KOPT-K1 (cell line): ENCODE results near the gene SLC11A1.

Source experiments
- H3K27ac ChIP-seq: fragments of 200-600 bp; sonication (generic); 2 replicates; pipeline ENCODE4 v1.5.1; 2016; ENCODE audit warnings: antibody characterized with exemption, mild to moderate bottlenecking, low read depth, low read length; ENCODE audit not compliant: poor library complexity, severe bottlenecking
- H3K36me3 ChIP-seq: fragments of 200-600 bp; sonication (generic); 2 replicates; pipeline ENCODE4 v1.5.1; 2017; ENCODE audit warnings: antibody characterized with exemption, mild to moderate bottlenecking, low read length, moderate library complexity; ENCODE audit not compliant: insufficient read depth
- H3K9me3 ChIP-seq: fragments of 200-600 bp; sonication (generic); 2 replicates; pipeline ENCODE4 v1.5.1; 2017; ENCODE audit warnings: antibody characterized with exemption, low read length, mild to moderate bottlenecking; ENCODE audit not compliant: insufficient read depth, poor library complexity, severe bottlenecking

Gene SLC11A1

DNA sequence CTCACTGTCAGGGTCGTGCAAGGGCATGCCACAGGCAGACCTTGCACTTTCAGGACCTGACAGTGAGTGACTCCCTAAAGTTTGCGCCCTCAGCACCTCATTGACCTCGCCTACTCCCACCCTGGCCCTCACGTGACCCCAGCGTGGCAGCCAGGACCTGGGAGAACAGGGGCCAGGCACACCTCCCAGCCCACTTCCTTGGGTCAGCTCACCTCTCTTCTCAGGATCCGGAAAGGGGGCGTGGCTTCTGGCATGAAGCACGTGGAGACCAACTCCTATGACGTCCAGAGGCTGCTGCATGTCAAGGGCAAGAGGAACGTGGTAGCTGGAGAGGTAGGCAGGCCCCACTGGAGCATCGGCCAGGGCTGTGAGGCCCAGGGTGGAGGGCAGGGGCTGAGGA, 45.7 kb downstream of the SLC11A1 start:
- Histone ChIP-seq H3K27ac (no peak overlapping the region), H3K9me3 (no peaks in the 10 kb centered on the region), H3K36me3 (no peaks in the 10 kb centered on the region)

DNA sequence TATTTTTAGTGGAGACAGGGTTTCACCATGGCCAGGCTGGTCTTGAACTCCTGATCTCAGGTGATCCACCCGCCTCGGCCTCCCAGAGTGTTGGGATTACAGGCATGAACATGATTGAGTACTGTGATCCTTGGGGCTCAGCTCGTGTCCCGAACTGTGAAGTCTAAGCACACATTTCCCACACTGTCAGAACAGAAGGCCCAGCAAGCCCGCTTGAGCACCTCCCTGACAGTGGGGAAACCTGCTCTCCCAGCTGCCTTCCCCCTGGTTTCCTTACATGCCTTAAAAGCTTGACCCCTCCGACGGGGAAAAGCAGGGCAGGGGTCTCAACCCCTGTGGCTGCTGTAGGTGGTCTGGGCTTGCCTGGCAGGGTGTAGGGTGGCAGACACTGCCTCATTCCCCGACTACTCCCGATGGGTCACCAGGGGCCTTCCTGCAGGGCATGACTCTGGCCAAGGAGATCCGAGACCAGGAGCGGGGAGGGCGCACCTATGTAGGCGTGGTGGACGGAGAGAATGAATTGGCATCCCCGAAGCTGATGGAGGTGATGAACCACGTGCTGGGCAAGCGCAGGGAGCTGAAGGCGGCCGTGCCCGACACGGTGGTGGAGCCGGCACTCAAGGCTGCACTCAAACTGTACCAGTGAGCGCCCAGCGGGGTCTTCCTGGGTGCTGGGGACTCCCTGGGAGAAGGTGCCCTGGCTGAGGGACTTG, 46.9 kb downstream of the SLC11A1 start:
- H3K36me3 ChIP-seq, result no peaks in the 10 kb centered on the region
- no peak overlapping the region for H3K27ac ChIP-seq
- H3K9me3 ChIP-seq, result no peaks in the 10 kb centered on the region

DNA sequence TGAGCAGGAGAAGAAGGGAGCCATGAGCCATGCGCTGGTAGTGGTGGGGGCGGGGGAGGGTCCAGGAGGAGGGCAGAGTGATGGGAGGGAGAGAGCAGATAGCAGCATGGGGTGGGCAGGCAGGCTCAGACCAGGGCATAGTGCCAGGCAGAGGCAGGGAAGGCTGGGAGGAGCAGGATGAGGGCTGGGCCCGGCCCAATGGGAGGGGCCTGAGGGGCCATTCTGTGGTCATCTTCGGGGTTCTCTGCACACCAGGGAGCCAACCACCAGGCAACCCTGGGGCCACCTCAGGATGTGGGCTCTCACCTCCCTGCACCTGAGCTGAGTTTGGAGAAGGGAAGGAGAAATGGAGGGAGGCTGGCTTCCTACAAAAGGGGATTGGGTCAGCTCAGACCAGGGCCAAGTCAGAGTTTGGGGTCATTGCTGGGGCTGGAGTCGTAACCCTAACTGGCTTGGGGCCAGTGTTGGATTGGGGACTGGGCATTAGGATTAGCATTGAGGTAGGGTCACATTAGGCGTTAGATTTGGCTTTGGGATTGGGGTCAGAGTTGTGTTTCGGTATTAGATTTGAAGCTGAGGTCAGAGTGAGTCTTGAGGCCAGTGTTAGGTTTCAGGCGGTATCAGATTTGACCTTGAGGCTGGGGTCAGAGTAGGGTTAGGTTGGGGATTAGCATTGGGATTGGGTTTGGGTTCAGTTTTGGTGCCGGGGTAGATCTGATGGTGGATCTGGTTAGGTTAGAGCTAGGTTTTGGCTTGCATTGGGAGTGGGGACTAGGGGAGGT, 48.0 kb downstream of the SLC11A1 start:
- H3K36me3 ChIP-seq, result no peaks in the 10 kb centered on the region
- no peaks in the 10 kb centered on the region for H3K9me3 ChIP-seq

DNA sequence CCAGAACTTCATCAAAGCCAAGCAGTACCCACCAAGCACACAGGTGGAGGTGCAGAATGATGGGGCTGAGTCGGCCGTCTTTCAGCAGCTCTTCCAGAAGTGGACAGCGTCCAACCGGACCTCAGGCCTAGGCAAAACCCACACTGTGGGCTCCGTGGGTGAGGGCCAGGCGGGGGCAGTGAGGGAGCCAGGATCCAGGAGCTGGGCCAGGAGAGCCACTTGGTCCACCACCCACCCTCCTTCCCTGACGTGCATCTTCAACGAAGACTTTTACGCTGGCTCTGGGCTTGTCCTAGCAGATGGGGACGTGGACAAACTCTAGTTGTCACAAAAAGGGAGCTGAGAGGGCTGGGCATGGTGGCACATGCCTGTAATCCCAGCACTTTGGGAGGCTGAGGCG, 48.6 kb downstream of the SLC11A1 start:
- no peaks in the 10 kb centered on the region for H3K36me3 ChIP-seq
- no peaks in the 10 kb centered on the region for H3K9me3 ChIP-seq
- no peak overlapping the region for H3K27ac ChIP-seq

More for the DNA sequence above, 48.0 kb downstream of the SLC11A1 start:
- H3K27ac ChIP-seq, result no peak overlapping the region

DNA sequence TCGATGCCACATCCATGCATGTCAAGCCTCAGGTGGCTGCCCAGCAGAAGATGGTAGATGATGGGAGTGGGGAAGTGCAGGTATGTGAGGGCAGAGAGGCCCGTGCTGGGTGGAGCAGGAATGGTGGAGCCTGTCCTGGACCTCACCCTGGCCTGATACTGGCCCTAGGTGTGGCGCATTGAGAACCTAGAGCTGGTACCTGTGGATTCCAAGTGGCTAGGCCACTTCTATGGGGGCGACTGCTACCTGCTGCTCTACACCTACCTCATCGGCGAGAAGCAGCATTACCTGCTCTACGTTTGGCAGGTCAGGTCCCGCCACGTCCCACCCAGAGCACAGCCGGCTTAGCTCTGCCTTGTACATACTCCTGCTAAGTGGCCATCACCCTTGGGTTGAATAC, 49.8 kb downstream of the SLC11A1 start:
- Histone ChIP-seq H3K27ac (no peak overlapping the region), H3K9me3 (no peaks in the 10 kb centered on the region), H3K36me3 (no peaks in the 10 kb centered on the region)

DNA sequence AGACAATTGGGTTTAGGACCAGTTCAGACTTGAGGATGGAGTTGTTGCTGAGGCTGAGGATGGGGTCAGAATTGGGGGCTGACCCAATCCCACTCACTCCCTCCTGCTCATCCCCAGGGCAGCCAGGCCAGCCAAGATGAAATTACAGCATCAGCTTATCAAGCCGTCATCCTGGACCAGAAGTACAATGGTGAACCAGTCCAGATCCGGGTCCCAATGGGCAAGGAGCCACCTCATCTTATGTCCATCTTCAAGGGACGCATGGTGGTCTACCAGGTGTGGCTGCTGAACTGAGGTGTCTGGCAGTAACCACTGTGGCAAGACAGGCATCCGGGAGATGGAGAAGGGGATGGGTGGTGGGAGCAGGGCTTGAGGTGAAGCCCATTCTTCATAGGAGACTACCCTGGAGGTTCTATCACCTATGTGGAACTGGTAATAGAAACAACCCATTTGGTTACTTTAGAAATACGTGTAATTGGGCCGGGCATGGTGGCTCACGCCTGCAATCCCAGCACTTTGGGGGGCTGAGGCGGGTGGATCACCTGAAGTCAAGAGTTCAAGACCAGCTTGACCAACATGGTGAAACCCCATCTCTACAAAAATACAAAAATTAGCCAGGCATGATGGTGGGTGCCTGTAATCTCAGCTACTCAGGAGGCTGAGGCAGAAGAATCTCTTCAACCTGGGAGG, 50.7 kb downstream of the SLC11A1 start:
- Histone ChIP-seq H3K36me3 (no peaks in the 10 kb centered on the region), H3K27ac (no peak overlapping the region), H3K9me3 (no peaks in the 10 kb centered on the region)

DNA sequence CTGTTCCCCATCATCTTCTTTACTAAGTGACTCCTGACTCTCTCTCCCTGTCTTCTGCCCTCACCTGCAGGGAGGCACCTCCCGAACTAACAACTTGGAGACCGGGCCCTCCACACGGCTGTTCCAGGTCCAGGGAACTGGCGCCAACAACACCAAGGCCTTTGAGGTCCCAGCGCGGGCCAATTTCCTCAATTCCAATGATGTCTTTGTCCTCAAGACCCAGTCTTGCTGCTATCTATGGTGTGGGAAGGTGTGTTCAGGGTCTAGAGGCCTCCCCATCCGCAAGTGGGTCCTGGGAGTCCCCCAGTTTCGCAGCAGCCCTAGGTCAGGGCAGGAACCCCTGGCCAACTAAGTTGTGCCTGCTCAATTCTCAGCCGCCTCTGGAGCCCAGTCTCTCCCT, 52.4 kb downstream of the SLC11A1 start:
- Histone ChIP-seq H3K9me3 (no peaks in the 10 kb centered on the region), H3K36me3 (no peaks in the 10 kb centered on the region), H3K27ac (no peak overlapping the region)

DNA sequence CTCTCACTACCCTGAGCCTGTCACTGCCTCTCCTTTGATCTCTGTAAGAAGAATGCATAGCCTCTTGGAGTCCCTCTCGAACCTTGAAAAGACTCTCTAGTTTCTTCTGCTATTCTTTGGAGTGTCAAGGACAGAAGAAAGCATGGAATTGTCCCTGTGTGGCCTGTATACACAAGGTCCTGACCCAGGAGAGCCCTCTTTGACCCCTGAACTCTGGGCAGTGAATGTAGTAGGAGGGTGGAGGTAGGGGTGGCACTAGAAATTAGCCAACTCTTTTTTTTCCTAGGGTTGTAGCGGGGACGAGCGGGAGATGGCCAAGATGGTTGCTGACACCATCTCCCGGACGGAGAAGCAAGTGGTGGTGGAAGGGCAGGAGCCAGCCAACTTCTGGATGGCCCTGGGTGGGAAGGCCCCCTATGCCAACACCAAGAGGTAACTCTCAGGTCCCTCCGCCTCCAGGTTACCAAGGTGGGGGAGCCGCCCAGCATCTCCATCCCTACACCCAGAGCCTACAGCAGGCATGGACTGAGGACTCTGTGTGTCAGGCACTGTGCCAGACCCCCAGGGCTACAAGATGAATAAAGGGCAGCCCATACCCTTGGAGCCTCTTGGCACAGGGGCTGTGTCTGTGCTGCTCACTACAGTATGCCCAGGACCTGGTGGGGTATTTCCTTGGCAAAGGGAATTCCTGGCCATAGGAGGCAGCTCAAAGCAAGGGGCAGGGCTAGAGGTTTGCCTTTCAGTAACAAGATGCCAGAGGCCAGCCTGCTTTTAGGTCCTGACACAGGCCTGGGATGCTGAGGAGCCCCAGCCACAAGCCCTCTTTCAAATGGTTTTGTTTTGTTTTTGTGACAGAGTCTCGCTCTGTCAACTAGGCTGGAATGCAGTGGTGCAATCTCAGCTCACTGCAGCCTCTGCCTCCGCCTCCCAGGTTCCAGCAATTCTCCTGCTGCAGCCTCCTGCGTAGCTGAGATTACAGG, 53.2 kb downstream of the SLC11A1 start:
- Histone ChIP-seq H3K9me3 (no peaks in the 10 kb centered on the region), H3K36me3 (no peaks in the 10 kb centered on the region), H3K27ac (no peak overlapping the region)

DNA sequence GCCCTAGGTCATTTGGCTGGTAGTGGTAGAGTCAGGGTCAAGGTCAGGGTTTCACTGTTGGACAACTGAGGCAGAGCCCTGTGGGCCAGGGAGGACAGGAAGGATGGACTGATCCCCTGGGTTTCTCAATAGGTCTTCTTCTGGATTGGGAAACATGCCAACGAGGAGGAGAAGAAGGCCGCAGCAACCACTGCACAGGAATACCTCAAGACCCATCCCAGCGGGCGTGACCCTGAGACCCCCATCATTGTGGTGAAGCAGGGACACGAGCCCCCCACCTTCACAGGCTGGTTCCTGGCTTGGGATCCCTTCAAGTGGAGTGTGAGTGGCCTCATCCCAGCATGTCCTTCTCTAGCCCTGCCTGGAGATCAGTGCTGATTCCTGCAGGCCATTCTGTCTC, 54.9 kb downstream of the SLC11A1 start:
- Histone ChIP-seq H3K27ac (no peak overlapping the region), H3K36me3 (no peaks in the 10 kb centered on the region), H3K9me3 (no peaks in the 10 kb centered on the region)

DNA sequence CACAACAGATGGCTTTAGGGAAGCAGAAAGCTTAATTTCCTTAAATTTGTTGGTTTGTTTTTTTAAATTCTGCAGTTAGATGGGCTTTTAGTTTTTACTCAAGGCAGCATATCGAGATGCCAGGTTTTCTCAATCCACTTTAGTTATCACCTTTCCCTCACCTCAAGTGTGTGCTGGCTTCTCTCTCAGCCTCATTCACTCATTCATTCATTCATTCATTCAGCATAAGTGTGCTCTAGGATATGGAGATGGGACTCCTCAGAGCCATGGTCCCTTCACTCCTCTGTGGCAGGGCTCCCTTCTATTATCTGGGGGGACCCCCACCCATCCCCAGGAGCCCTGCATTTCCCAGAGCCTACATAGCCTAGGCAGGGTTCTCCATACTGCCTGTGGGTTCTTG, 55.9 kb downstream of the SLC11A1 start:
- H3K27ac ChIP-seq, result no peak overlapping the region
- H3K9me3 ChIP-seq, result no peaks in the 10 kb centered on the region
- H3K36me3 ChIP-seq, result no peaks in the 10 kb centered on the region

DNA sequence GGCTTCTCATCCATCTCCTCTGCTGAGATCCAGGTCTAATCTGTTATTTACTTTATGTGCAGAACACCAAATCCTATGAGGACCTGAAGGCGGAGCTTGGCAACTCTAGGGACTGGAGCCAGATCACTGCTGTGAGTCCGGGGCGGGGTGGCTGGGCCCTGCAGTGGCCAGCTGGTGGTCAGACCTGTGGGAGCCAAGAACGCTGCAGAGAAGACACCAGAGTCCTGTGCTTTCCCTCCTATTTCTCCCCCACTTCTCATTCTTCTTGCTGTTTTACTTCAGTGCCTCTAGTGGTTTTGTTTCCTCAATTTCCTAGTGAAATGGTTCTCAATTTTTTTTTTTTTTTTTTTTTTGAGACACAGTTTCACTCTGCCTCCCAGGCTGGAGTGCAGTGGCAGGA, 56.5 kb downstream of the SLC11A1 start:
- H3K36me3 ChIP-seq, result no peaks in the 10 kb centered on the region
- no peak overlapping the region for H3K27ac ChIP-seq
- no peaks in the 10 kb centered on the region for H3K9me3 ChIP-seq

DNA sequence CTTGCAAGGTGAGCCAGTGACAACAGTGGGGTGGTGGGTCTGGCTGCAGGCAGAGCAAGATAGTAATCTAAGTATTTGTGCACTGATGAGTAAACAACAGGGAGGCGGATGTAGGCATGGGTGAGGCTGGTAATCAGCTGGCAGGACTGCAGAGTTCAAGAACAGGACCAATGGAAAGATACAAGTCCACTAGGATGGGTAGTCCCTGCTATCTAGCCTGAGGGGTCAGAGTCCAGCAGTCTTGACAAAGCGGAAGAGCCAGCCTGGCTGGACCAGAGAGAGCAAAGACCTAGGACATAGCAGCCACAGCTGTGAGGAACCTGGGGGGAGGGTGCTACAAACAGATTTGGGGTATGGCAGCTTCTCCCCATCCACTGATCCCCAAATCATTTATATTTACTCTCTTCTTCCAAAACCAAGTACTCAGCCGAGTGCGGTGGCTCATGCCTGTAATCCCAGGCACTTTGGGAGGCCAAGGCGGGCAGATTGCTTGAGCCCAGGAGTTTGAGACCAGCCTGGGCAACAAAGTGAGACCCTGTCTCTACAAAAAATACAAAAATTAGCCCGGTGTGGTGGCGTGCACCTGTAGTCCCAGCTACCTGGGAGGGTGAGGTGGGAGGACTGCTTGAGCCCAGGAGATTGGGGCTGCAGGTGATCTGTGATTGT, 62.8 kb downstream of the SLC11A1 start:
- Histone ChIP-seq H3K36me3 (peaks cover 42% of the 10 kb centered on the region), H3K27ac (no peak overlapping the region), H3K9me3 (no peaks in the 10 kb centered on the region)

DNA sequence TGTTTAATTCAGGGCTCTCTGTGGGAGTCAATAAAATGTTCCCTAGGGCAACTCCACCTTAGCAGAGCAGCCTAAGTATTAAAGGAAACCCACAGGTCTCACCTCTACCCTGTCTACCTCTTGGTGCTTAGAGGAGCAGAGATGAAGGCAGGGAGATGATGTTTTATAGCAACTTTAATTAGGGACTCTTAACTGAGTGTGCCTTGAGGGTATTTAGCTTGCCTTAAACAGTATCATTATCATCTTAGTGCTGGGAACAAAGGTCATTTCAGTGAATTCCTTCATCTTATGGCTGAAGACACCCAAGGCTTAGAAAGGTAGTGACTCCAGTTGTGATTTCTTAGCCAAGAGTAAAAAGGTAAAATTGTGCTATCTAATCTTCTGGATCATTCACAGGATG, 63.5 kb downstream of the SLC11A1 start:
- no peaks in the 10 kb centered on the region for H3K9me3 ChIP-seq
- H3K36me3 ChIP-seq, result peaks cover 50% of the 10 kb centered on the region
- H3K27ac ChIP-seq, result no peak overlapping the region
